HEK293T (cell line): Measurements from ENCODE around the gene NAA20.

ENCODE experiments used
- ARNT ChIP-seq: fragments of 450-650 bp; IDR thresholded peaks from 2 replicates; pipeline ENCODE4 v1.6.1; 2017; ENCODE audit warnings: mild to moderate bottlenecking
- BHLHE40 ChIP-seq: fragments of 450-650 bp; IDR thresholded peaks from 2 replicates; pipeline ENCODE4 v1.6.1; 2016; ENCODE audit warnings: mild to moderate bottlenecking, moderate library complexity, borderline replicate concordance
- CTBP1 ChIP-seq: fragments of 450-650 bp; IDR thresholded peaks from 2 replicates; pipeline ENCODE4 v1.6.1; 2016; ENCODE audit warnings: borderline replicate concordance
- ELF4 ChIP-seq: fragments of 450-650 bp; IDR thresholded peaks from 2 replicates; pipeline ENCODE4 v1.6.1; 2017; ENCODE audit warnings: antibody characterized with exemption
- FOXA1 ChIP-seq: fragments of 450-650 bp; IDR thresholded peaks from 2 replicates; pipeline ENCODE4 v1.6.1; 2016; ENCODE audit warnings: mild to moderate bottlenecking
- FOXK2 ChIP-seq: fragments of 450-650 bp; IDR thresholded peaks from 2 replicates; pipeline ENCODE4 v1.6.1; 2016; ENCODE audit warnings: mild to moderate bottlenecking
- FOXM1 ChIP-seq: fragments of 450-650 bp; IDR thresholded peaks from 2 replicates; pipeline ENCODE4 v1.6.1; 2017; ENCODE audit warnings: mild to moderate bottlenecking, borderline replicate concordance
- HDGF ChIP-seq: fragments of 450-650 bp; IDR thresholded peaks from 2 replicates; pipeline ENCODE4 v1.6.1; 2017; ENCODE audit warnings: antibody characterized with exemption, borderline replicate concordance
- L3MBTL2 ChIP-seq: fragments of 450-650 bp; conservative IDR thresholded peaks from 2 replicates; pipeline ENCODE4 v1.6.1; 2016; ENCODE audit warnings: mild to moderate bottlenecking
- TARDBP ChIP-seq: fragments of 450-650 bp; IDR thresholded peaks from 2 replicates; pipeline ENCODE4 v1.6.1; 2016
- ZNF384 ChIP-seq: fragments of 450-650 bp; IDR thresholded peaks from 2 replicates; pipeline ENCODE4 v1.6.1; 2016

DNA sequence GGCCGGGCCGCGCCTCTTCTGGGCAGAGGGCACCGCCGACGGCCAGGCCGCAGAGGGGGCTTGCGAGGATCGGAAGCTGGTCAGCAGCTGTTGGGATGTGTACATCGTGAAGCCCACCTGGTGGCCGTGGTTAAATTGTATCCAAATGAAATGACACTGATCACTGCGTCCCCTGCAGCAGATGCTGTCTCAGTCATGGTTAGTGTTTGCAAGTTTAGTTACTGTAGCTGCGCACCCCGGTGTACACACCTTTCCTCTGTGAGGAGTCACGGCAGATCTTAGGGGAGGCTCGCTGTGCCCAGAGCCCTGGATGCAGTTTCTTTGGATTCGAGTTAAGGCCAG is 653 bp downstream of the NAA20 start:
- TF ChIP-seq HDGF (no peak), ARNT (no peak), CTBP1 (no peak), FOXK2 (no peak), FOXM1 (no peak), L3MBTL2 (no peak), FOXA1 (no peak), ELF4 (no peak), BHLHE40 (no peak), ZNF384 (no peak), TARDBP (no peak)
